Smooth muscle cell (in vitro differentiated cells): ENCODE results near the gene EML1. TPM values are rescaled to one million over a fixed set of nuclear protein-coding genes. Genes with fewer than 3 reads are reported as not detected.

Experiments used
- DNase-seq: peaks from one replicate; lab custom pipeline; 2025; ENCODE audit not compliant: unreplicated experiment; lab: John Stamatoyannopoulos, UW
- H2AFZ ChIP-seq: fragments of 200-600 bp; sonication (generic); 2 replicates; pipeline ENCODE4 v1.6.0; 2016; ENCODE audit warnings: antibody characterized with exemption, low read depth, mild to moderate bottlenecking
- H3F3A ChIP-seq: fragments of 200-600 bp; sonication (generic); 2 replicates; pipeline ENCODE4 v1.6.0; 2017; ENCODE audit warnings: antibody characterized with exemption, low read depth
- H3K27ac ChIP-seq: fragments of 200-600 bp; sonication (generic); 2 replicates; pipeline ENCODE4 v1.5.1; 2016; ENCODE audit warnings: low read depth, mild to moderate bottlenecking
- H3K27me3 ChIP-seq: fragments of 200-600 bp; sonication (generic); 2 replicates; pipeline ENCODE4 v1.6.1; 2016; ENCODE audit warnings: low read depth, mild to moderate bottlenecking
- H3K36me3 ChIP-seq: fragments of 200-600 bp; sonication (generic); 2 replicates; pipeline ENCODE4 v1.5.1; 2016; ENCODE audit warnings: low read depth
- H3K4me1 ChIP-seq: fragments of 200-600 bp; sonication (generic); 2 replicates; pipeline ENCODE4 v1.5.1; 2016; ENCODE audit warnings: low read depth
- H3K4me2 ChIP-seq: fragments of 200-600 bp; sonication (generic); 2 replicates; pipeline ENCODE4 v1.6.0; 2016; ENCODE audit warnings: mild to moderate bottlenecking
- H3K4me3 ChIP-seq: fragments of 200-600 bp; sonication (generic); 2 replicates; pipeline ENCODE4 v1.5.1; 2016; ENCODE audit warnings: mild to moderate bottlenecking
- H3K79me2 ChIP-seq: fragments of 200-600 bp; sonication (generic); 2 replicates; pipeline ENCODE4 v1.6.0; 2016; ENCODE audit warnings: low read depth, mild to moderate bottlenecking
- H3K9ac ChIP-seq: fragments of 200-600 bp; sonication (generic); 2 replicates; pipeline ENCODE4 v1.6.0; 2016; ENCODE audit warnings: low read depth
- H3K9me3 ChIP-seq: fragments of 200-600 bp; sonication (generic); replicated peaks from 2 replicates; pipeline ENCODE4 v1.5.1; 2016; ENCODE audit warnings: low read depth
- H4K20me1 ChIP-seq: fragments of 200-600 bp; sonication (generic); 2 replicates; pipeline ENCODE4 v1.6.0; 2016; ENCODE audit warnings: low read depth
- CTCF ChIP-seq: fragments of 200-600 bp; sonication (generic); IDR thresholded peaks from 2 replicates; pipeline ENCODE4 v1.5.1; 2017; ENCODE audit warnings: borderline replicate concordance, mild to moderate bottlenecking, antibody characterized with exemption; ENCODE audit not compliant: insufficient read depth, poor library complexity, severe bottlenecking
- WGBS: methylation state at CpG from one replicate; pipeline ENCODE4 v1.1.7; 2016; ENCODE audit warnings: low lambda C conversion rate; 5-methylcytosine and 5-hydroxymethylcytosine counted together
- polyA plus RNA-seq: library from polyadenylated mRNA; unstranded; fragments of >200 nt; fragmentation: Nextera tagmentation; extraction: Ambion mirVana; gene quantifications from 2 replicates; pipeline ENCODE4 v1.2.1, GENCODE V29; 2016
- total RNA-seq: library from RNA; depleted of rRNA; stranded (reverse); fragments of >200 nt; gene quantifications from 2 replicates; pipeline ENCODE4 v1.2.3, GENCODE V29; 2014

The EML1 gene
- total and polyA plus RNA-seq, 2 experiments from 2014 or later, result 13.0 to 31.2 TPM

GRCh38 chr14:99756796-99757195 is 36.4 kb upstream of the EML1 start:
- Histone ChIP-seq H2AFZ (no peak overlapping the region), H3K27me3 (no peaks in the 10 kb centered on the region), H3K4me3 (no peak overlapping the region), H3K4me2 (no peak overlapping the region), H3K4me1 (peaks cover 36% of the 10 kb centered on the region), H3K36me3 (no peaks in the 10 kb centered on the region), H3K9ac (no peak overlapping the region), H3K79me2 (no peaks in the 10 kb centered on the region), H3K9me3 (no peaks in the 10 kb centered on the region), H4K20me1 (no peaks in the 10 kb centered on the region), H3K27ac (peak overlapping the region; percentile 98), H3F3A (peaks cover 20% of the 10 kb centered on the region)
- 95% methylated on average over 21 of the region's 21 CpGs for WGBS
- no peak for TF ChIP-seq CTCF
- DNase-seq, result no peak

GRCh38 chr14:99757331-99758070 is 35.7 kb upstream of the EML1 start:
- Histone ChIP-seq H3K79me2 (no peaks in the 10 kb centered on the region), H3K9ac (peak overlapping the region; percentile 89), H3F3A (peaks cover 17% of the 10 kb centered on the region), H3K27me3 (no peaks in the 10 kb centered on the region), H3K4me3 (no peak overlapping the region), H3K4me2 (peak overlapping the region; percentile 27), H4K20me1 (no peaks in the 10 kb centered on the region), H2AFZ (no peak overlapping the region), H3K4me1 (peaks cover 33% of the 10 kb centered on the region), H3K9me3 (no peaks in the 10 kb centered on the region), H3K27ac (peak overlapping the region; percentile 98), H3K36me3 (no peaks in the 10 kb centered on the region)
- WGBS, result 36% methylated on average over 12 of the region's 12 CpGs
- TF ChIP-seq CTCF, result no peak
- no peak for DNase-seq

- peaks cover 27% of the 10 kb centered on the region for H3K4me1 ChIP-seq
- WGBS, result 30% methylated on average over 11 of the region's 11 CpGs
- peak overlapping the region; percentile 89 for H3K9ac ChIP-seq
These were observed 34.9 kb upstream of the EML1 start for GRCh38 chr14:99758121-99758821.

More at GRCh38 chr14:99758121-99758821, 34.9 kb upstream of the EML1 start:
- peak overlapping the region; percentile 98 for H3K27ac ChIP-seq
- no peak overlapping the region for H2AFZ ChIP-seq
- no peaks in the 10 kb centered on the region for H3K27me3 ChIP-seq
- H3K4me2 ChIP-seq, result peak overlapping the region; percentile 27
- no peak for TF ChIP-seq CTCF
- H3K4me3 ChIP-seq, result no peak overlapping the region
- DNase-seq, result no peak
- peaks cover 16% of the 10 kb centered on the region for H3F3A ChIP-seq
- H3K9me3 ChIP-seq, result no peaks in the 10 kb centered on the region
- no peaks in the 10 kb centered on the region for H3K79me2 ChIP-seq
- H4K20me1 ChIP-seq, result no peaks in the 10 kb centered on the region
- H3K36me3 ChIP-seq, result no peaks in the 10 kb centered on the region
